DMS114 treated with DMSO at 0.1 percent for 48 hours (cell line): ENCODE results near the gene TIMP3.

Source experiments
- DNase-seq: peaks from one replicate; lab custom pipeline; 2025; ENCODE audit not compliant: unreplicated experiment; lab: John Stamatoyannopoulos, UW

TIMP3 gene

DNA sequence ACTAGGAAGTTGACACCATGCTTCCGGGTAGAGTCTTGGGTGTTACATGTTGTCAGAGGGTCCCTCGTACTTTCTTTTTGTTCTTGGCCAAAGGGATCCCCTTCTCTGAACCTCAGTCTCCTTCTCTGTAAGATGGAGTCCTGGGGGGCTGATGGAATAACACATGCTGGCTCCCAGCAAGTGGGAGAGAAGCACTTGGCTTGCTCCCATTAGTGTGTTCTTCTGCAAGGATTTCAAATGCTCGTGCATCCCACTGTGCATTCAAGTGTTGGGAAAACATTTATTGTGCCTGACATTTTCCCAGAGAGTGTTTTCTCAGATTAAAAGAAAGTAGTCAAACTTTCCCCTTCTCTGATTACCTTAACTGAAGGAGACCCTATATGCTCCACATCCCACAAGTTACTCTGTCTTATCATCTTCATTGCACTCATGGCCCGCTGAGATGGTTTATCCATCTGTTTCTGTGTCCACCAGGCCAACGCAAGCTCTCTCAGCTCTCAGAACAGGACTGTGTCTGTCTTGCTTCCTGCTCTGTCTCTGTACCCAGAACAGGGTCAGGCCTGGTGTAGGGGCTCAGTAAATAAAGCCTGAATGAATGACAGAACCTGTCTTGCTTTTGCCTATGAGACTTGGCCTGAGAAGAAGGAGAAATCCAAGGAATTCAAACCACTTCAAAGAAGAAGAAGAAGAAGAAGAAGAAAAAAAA is 16.0 kb upstream of the TIMP3 start:
- no peak for DNase-seq

GRCh38 chr22:32786027-32786418 is 15.5 kb upstream of the TIMP3 start:
- DNase-seq = no peak

DNA sequence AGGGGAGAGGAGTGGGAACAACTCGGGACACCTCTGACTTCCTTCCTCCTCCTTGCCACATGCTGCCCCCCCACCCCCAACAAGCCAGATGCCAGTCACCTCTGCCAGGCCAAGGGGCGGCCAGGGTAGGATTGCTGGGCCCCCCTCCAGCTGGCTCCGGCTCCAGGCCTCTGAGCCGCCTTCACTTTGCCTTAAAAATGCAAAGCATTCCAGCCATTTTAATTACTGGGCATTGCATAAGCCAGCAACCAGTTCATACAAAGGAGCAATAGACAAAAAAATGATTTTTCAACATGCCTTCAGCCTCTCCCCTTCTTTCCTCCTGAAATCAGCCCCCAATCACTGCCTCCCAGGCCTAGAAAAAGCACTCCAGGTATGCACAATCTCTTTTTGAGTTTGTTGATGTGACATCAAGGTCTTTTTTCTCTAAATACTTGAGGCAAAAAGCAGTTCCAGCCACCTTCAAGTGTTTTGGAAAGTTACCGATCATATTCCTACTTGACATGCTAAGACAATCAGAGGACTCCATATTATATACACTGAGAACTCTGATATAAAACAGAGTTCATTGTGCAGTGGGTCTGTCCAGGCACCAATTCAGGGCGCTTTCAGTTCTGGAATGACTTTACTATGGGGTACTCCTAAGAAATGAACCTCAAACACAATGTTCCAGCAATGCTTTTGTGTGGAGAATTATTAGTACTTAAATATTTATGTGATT is 12.4 kb upstream of the TIMP3 start:
- DNase-seq = no peak

DNA sequence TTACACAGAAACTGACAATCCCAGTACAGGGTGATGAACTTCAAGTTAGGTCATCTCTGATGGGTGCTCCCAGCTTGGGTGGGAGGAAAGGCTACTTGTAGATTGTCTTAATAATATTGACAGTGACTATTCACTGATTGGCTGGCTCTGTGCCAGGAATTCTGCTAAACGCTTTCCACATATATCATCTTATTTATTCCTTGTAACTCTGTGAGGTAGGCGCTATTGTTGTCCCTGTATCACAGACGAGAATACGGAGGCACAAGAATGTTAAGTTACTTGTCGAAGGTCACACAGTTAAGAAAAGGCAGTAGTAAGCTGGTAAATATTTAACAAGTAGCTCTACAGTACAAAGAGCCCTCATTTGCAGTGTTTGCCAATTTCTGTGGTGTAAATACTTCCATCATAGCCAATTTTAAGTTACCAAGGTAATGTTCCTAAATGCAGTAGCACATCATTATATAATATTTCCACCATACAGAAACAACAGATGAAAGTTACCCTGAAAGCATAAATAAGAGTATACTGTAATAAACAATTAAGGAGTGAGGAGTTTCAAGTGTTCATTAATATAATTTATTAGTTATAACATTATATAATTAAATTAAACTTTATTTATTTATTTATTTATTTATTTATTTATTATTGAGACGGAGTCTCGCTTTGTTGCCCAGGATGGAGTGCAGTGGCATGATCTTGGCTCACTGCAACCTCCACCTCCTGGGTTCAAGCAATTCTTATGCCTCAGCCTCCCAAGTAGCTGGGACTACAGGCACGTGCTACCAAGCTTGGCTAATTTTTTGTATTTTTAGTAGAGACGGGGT is 11.5 kb upstream of the TIMP3 start:
- no peak for DNase-seq

GRCh38 chr22:32791056-32791455 is 10.4 kb upstream of the TIMP3 start:
- no peak for DNase-seq

DNA sequence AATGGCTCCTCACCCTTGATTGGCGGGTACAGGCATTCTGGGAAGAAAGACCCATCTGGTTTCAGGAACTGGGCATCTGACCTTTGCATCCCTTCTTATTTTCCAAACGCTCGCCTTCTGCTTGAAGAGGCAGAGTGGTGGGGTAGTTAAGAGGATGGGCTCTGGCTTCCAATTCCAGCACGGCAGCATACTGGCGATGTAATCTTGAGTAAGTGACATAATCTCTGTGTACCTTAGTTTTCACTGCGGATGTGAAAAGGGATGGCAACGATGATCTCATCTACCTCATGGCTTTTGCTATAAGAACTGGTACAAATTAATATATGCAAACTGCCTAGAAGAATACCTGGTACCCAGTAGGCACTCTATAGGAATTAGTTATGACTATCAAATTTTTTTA is 10.0 kb upstream of the TIMP3 start:
- DNase-seq = no peak

- DNase-seq = no peak
These were observed 7.9 kb upstream of the TIMP3 start for GRCh38 chr22:32793589-32793988.

- DNase-seq = no peak
These were observed 6.9 kb upstream of the TIMP3 start for GRCh38 chr22:32794449-32795213.

GRCh38 chr22:32795214-32795596 is 6.3 kb upstream of the TIMP3 start:
- no peak for DNase-seq

DNA sequence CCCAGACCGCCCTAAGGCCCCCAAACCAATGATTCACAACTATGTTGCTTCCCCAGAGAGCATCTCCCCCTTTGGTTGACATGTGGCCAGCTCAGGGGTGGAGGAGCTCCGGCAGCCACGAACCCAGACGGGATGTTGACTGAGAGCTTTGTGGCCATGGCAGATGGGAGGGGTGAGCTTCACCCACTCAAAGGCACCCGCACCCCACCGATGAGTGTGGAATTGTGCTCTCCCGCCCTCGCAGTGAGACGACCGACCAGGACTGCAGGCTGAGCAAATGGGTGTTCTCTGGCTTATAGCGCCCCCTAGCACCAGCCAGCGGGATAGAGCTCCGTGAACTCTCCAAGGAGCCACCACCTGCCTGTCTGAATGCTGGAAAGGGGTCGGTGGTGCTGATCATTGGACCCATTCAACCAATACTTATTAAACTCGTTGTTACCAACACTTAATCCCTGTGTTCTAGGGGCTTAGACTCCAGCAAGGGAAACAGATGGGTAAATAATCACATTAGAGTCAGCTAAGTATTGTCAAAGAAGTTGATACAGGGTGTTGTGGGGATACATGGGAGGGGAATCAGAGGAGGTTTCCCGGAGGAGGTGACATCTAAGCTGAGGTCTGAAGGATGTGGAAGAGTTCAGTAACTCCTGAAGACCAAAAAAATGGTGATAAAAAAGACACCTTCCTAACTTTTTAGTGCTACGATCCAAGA is 4.5 kb upstream of the TIMP3 start:
- no peak for DNase-seq

GRCh38 chr22:32799496-32799895 is 2.0 kb upstream of the TIMP3 start:
- DNase-seq = no peak

DNA sequence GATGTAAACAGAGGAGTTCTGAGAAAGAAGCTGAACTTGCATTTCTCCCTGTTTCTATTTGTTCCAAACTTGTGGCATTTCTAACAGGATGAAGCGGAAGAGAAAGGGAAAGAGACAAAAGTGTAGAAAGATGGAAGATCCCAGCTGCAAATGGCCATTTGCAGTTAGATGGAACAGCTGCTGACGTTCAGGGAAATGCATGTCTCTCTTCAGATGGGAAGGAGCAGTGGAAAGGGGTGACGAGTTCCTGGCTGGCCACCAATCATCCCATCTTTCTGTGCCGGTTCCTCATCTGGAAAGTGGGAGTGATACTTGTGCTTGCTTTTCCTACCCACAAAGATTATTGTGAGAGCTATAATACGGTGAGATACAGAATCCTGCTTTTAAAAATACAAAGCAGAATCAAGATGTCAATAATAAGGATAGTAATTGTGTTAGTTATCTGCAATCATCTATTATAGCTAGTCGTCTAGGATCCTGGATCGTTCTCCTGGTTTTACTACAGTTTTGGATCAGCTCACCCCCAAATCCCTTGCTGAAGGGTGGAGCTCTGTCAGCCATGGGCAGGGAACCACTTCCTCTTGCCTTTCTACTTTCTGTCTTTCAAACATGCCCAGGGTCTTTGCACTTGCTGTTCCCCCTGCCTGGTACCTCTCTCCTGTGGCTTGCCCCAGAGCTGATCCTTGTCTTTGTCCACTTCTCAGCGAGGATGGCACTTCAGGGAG is 1.2 kb upstream of the TIMP3 start:
- no peak for DNase-seq

- no peak for DNase-seq
These were observed 440 bp upstream of the TIMP3 start for GRCh38 chr22:32800994-32801536.

DNA sequence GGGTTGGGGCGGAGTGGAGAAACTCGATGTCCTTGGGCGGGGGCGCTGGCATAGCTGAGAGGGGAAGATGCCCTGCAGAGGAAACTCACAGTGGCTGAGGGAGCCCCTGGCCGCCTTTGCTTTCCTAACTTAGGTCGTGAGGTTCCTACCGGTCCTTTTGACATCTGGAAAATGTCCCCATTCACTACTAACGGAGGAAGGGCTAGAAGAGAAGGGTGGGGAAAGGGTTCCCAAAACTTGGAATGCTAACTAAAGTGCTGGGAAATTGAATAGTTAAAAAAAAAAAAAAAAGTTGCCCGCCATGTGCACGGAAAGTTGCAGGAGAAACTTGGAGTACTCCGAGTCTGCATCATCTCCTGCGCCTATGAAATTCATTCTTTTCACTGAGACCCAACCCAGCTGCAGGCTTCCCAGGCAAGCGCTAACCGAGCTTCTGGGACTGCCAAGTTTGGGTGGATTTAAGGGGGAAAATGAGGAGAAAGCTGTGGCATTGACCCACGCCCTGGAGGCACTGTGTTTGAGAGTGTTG is 796 bp downstream of the TIMP3 start:
- no peak for DNase-seq

- no peak for DNase-seq
These were observed 1.7 kb downstream of the TIMP3 start for GRCh38 chr22:32803020-32803737.

GRCh38 chr22:32803738-32804435 is 2.4 kb downstream of the TIMP3 start:
- no peak for DNase-seq

GRCh38 chr22:32804531-32805360 is 3.2 kb downstream of the TIMP3 start:
- DNase-seq = no peak
